GM19455 (cell line): ENCODE data around the gene AKT3.
"Not testable (repeated sequence)": the region's sequence is repeated elsewhere in the genome, so short reads cannot be mapped to it uniquely, and the experiment has no call there.

Experiments used
- ATAC-seq: cut with Tn5 transposase; IDR thresholded peaks from one replicate; pipeline ENCODE4 v1.9.1; 2021; ENCODE audit not compliant: unreplicated experiment

Gene AKT3

DNA sequence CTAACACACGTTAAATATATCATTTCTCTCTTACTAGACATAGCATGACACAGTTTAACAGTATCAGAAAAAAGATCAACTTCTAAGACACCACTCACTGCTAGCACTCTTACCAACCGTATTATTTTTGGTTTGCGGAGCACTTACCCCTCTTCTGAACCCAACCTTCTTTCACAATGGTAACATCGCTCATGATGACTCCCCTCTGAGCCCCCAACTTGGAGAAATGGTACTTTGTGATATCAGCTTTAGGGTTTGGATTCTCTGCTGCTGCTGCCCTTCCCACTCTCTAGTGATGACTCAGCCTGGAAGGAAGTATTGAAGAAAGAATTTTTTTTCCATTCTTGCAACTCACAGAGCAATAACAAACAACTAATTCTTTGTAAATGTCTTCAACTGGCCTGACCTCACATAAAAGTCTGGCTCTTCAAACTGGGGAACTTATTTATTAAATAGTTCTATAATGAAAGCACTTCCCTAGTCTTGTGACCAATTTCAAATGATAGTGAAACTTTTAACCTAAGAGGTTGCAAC lies 7.0 kb downstream of the AKT3 start:
- no peak for ATAC-seq

GRCh38 chr1:243842161-243842560 lies 7.9 kb downstream of the AKT3 start:
- ATAC-seq = no peak

DNA sequence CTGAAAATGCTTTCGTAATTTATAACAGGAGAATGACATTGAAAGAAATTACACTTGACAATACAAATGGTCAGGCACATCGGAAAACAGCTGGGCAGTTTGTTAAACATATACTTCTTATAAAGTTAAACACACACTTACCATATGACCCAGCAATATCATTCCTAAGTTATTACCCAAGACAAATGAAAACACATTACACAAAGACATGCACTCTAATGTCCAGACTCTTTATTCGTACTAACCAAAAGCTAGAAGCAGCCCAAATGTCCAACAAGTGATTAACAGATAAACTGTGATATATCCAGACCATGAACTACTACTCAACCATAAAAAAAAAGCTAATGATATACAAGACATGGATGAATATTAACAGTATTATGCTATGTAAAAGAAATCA lies 8.5 kb downstream of the AKT3 start:
- ATAC-seq = no peak

- no peak for ATAC-seq
Measured at GRCh38 chr1:243837907-243838535, 12.0 kb downstream of the AKT3 start.

- no peak for ATAC-seq
Measured at GRCh38 chr1:243834130-243834529, 15.9 kb downstream of the AKT3 start.

GRCh38 chr1:243831463-243831862 lies 18.6 kb downstream of the AKT3 start:
- no peak for ATAC-seq

GRCh38 chr1:243827206-243827605 lies 22.8 kb downstream of the AKT3 start:
- ATAC-seq = no peak

DNA sequence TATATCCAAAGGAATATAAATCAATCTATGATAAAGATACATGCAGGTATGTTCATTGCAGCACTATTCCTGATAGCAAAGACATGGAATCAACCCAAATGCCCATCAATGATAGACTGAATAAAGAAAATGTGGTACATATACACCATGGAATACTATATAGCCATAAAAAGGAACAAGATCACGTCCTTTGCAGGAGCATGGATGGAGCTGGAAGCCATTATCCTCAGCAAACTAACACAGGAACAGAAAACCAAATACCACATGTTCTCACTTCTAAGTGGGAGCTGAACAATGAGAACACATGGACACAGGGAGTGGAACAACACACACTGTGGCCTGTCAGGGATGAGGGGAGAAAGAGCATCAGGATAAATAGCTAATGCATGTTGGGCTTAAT lies 25.1 kb downstream of the AKT3 start:
- not testable (repeated sequence) for ATAC-seq

DNA sequence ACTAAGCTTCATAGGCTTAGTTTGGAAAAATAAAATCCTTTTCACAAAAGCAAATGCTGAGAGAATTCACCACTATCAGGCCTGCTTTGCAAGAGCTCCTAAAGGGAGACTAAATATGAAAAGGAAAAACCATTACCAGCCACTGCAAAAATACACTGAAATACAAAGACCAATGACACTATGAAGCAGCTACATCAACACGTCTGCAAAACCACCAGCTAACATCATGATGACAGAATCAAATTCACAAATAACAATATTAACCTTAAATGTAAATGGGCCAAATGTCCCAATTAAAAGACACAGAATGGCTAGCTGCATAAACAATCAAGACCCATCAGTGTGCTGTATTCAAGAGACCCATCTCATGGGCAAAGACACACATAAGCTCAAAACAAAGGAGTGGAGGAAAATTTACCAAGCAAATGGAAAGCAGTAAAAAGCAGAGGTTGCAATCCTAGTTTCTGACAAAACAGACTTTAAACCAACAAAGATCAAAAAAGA lies 28.8 kb downstream of the AKT3 start:
- ATAC-seq = no peak

DNA sequence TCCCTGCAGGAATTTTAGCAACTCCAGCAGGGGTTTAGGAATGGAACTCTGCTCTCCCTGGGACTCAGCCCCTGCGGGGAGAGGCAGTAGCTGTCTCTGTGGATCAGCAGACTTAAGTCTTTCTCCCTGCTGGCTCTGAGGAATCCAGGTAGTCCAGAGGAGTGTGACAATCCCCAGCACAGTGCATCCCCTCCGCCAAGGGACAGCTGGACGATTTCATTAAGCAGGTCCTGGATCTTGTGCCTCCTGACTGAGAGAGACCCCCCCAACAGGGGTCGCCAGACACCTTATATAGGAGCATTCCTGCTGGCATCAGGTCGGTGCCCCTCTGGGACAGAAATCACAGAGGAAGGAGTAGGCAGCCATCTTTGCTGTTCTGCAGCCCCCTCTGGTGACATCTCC lies 30.6 kb downstream of the AKT3 start:
- no peak for ATAC-seq

DNA sequence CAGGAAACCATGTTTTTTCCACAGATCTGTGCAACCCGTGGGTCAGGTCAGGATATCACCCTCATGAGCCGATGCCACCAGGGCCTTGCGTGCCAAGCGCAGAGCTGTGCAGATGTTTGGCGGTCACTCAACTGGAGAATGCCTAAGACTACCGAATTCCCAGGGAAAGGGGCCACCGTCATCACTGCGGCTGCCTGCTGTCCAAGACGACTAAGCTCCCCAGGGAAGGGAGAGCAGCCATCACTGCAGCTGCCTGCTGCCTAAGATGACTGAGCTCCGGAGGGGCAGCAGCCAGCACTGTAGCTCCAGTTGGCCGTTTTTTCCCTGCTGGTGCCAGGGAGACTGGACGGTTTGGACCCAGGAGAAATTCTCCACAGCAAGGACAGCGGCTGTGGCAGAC lies 31.1 kb downstream of the AKT3 start:
- no peak for ATAC-seq

DNA sequence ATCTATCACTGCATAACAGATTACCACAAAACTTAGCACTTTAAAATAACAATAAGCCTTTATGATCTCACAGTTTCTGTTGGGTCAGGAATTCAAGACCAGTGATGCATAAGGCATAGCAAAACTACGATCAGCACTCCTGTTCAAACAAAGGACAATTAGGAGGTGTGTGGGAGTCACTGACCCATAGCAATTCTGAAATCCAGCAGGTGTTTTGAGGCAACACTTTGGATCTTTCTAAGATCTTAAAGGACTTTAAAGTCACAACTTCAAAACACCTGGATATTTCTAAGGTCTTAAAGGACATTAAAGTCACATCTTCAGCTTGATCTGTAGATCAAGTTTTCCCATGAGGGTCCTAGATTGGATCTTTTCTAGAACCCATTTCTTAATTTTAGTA lies 35.3 kb downstream of the AKT3 start:
- no peak for ATAC-seq

DNA sequence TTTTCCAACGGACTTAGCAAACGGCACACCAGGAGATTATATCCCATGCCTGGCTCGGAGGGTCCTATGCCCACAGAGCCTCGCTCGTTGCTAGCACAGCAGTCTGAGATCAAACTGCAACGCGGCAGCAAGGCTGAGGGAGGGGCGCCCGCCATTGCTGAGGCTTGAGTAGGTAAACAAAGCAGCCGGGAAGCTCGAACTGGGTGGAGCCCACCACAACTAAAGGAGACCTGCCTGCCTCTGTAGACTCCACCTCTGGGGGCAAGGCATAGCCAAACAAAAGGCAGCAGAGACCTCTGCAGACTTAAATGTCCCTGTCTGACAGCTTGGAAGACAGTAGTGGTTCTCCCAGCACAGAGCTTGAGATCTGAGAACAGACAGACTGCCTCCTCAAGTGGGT lies 42.7 kb downstream of the AKT3 start:
- not testable (repeated sequence) for ATAC-seq

- ATAC-seq = no peak
Measured at GRCh38 chr1:243806310-243806709, 43.7 kb downstream of the AKT3 start.

DNA sequence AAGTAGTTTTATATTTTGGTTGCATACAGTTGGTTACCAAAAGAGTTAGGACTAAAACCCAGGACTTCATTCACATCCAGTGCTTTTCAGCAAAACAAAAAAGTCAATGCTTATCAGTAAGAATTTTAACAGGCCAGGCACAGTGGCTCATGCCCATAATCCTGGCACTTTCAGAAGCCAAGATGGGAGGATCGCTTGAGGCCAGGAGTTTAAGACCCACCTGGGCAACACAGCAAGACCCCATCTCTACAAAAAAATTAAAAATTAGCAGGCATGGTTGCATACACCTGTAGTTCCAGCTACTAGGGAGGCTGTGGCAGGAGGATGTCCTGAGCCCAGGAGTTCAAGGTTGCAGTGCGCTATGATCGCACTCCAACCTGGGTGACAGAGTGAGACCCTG lies 47.3 kb downstream of the AKT3 start:
- no peak for ATAC-seq

DNA sequence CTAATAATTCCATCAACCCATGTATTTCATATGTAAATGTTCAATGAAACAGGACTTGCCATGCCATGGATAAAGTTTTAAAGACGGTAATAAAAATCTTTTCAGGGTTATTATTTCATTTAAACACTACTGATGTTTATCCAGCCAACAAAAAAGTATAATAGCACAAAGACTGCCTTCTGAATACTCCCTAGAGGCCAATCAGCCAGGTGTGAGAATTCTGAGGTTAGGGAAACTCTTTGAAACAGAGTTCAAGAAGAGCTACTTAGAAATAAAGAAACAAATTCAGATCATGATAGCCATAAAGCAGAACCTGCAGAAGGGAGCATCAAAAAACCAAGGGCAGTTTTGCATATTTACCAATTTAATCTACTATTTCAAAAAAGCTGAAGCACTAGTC lies 48.7 kb downstream of the AKT3 start:
- no peak for ATAC-seq

DNA sequence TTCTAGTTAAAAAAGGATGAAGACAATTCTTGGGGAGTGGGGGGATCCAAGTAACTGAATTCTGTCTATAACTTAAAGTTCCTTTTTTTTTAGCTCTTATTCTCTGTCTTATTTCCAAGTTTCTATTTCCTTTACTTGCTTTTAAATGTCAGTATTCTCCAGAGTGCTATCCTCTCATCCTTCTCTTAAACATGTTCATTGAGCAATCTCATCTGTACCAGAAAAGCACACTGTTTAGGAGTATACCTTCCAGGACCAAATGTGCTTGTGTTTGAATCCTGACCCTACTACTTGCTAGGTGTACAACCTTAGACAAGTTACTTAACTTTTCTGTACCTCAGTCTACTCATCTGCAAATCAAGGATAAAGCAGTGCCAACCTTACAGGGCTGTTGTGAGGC lies 50.1 kb downstream of the AKT3 start:
- no peak for ATAC-seq

GRCh38 chr1:243798726-243799125 lies 51.3 kb downstream of the AKT3 start:
- ATAC-seq = no peak

- ATAC-seq = no peak
Measured at GRCh38 chr1:243796016-243796415, 54.0 kb downstream of the AKT3 start.

DNA sequence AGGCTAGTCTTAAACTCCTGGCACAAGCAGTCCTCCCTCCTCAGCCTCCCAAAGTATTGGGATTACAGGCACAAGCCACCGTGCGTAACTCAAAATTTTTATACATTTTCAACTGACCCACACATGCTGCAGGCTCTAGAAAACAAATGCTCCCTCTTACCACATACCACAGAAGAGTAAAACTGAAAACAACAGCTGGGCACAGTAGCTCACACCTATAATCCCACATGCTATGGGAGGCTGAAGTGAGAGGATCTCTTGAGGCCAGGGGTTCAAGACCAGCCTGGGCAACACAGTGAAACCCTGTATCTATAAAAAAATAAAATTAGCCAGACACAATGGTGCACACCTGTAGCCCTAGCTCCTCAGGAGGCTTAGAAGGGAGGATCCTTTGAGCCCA lies 56.7 kb downstream of the AKT3 start:
- no peak for ATAC-seq

DNA sequence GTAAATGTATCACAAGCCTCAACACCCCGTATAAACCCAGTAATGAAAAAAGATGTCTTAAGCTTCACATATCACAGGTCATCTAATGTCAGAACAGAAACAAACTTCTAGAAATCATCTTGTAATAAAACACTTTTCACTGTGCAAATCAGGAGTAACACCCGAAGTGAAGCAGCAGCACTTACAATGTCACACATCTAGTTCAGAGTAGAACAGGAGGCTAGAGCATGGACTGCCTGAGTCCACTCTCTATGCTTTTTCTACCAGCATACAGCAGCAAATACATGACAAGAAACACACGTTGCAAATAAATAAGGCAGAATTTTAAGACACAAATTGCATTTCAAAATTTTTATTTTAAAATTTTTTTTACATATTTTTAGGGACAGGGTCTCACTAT lies 57.2 kb downstream of the AKT3 start:
- ATAC-seq = no peak

DNA sequence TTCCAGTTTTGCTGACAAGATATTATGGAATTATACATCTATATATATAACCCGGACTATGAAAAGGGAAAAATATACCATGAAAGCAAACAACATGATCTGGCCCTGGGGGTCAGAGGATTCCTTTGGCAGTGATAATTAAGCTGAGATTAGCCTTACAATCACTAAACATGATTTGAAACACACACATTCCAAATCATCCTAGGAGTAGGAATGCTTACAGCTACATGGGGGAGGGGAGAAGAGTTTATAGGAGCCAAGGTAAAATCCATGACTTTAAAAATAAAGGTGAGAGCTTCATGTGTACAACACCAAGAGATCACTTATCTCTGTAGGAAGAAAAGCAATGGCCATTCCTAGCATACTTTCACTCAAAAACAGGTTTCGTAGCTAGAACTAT lies 57.6 kb downstream of the AKT3 start:
- no peak for ATAC-seq

GRCh38 chr1:243791586-243792267 lies 58.3 kb downstream of the AKT3 start:
- no peak for ATAC-seq
